HepG2 (cell line): ENCODE results near the gene PSMC3IP. TPM values are rescaled to one million over a fixed set of nuclear protein-coding genes. Genes with fewer than 3 reads are reported as not detected.

ENCODE experiments used
- AGO2 ChIP-seq: fragments of 200-400 bp; formaldehyde crosslinking; optimal IDR thresholded peaks from 2 replicates; pipeline ENCODE3; 2017; ENCODE audit warnings: mild to moderate bottlenecking, low read depth, low read length, moderate library complexity
- FOSL2 ChIP-seq: sonication (generic); formaldehyde crosslinking; IDR thresholded peaks from 2 replicates; pipeline ENCODE4 v1.4.0; 2020; ENCODE audit warnings: missing genetic modification reagents
- GFI1 ChIP-seq: sonication (generic); formaldehyde crosslinking; IDR thresholded peaks from 2 replicates; pipeline ENCODE4 v1.5.0; 2020; ENCODE audit warnings: missing genetic modification reagents, mild to moderate bottlenecking, borderline replicate concordance
- HDAC2 ChIP-seq: sonication (generic); formaldehyde crosslinking; IDR thresholded peaks from 2 replicates; pipeline ENCODE4 v1.4.0; 2020; ENCODE audit warnings: missing genetic modification reagents
- HOXA3 ChIP-seq: sonication (generic); formaldehyde crosslinking; IDR thresholded peaks from 2 replicates; pipeline ENCODE4 v1.5.0; 2020; ENCODE audit warnings: missing genetic modification reagents
- POLR2A ChIP-seq, 2 experiments: IDR thresholded peaks; 2 replicates each; pipeline ENCODE4 v1.6.1; 2011; ENCODE audit warnings: low read depth in 2 of 2, low read length in 2 of 2, mild to moderate bottlenecking in 1 of 2, moderate library complexity in 1 of 2; ENCODE audit not compliant: insufficient read depth in 1 of 2
- RBFOX2 ChIP-seq: fragments of 200-400 bp; formaldehyde crosslinking; IDR thresholded peaks from 2 replicates; pipeline ENCODE4 v1.6.1; 2017; ENCODE audit warnings: low read depth, mild to moderate bottlenecking, low read length
- SKIL ChIP-seq: sonication (generic); formaldehyde crosslinking; IDR thresholded peaks from 2 replicates; pipeline ENCODE4 v1.8.0; 2022; ENCODE audit warnings: missing genetic modification reagents, mild to moderate bottlenecking, moderate library complexity, borderline replicate concordance
- TBX3 ChIP-seq: fragments of 450-650 bp; IDR thresholded peaks from 2 replicates; pipeline ENCODE4 v1.6.1; 2017; ENCODE audit warnings: antibody characterized with exemption, mild to moderate bottlenecking, inconsistent platforms, borderline replicate concordance
- ZMYM4 ChIP-seq: sonication (generic); formaldehyde crosslinking; IDR thresholded peaks from 2 replicates; pipeline ENCODE4 v1.8.1; 2023; ENCODE audit warnings: mild to moderate bottlenecking, missing genetic modification reagents
- ZNF484 ChIP-seq: sonication (generic); formaldehyde crosslinking; IDR thresholded peaks from 2 replicates; pipeline ENCODE4 v1.5.1; 2020; ENCODE audit warnings: mild to moderate bottlenecking, low read depth, missing genetic modification reagents, borderline replicate concordance
- ZNF687 ChIP-seq: sonication (generic); formaldehyde crosslinking; IDR thresholded peaks from 2 replicates; pipeline ENCODE4 v1.5.1; 2020; ENCODE audit warnings: mild to moderate bottlenecking, missing genetic modification reagents, moderate library complexity
- ZNF724P ChIP-seq: sonication (generic); formaldehyde crosslinking; IDR thresholded peaks from 2 replicates; pipeline ENCODE4 v1.8.0; 2022; ENCODE audit warnings: missing genetic modification reagents, borderline replicate concordance
- ZNF891 ChIP-seq: sonication (generic); formaldehyde crosslinking; IDR thresholded peaks from 2 replicates; pipeline ENCODE4 v1.5.0; 2020; ENCODE audit warnings: mild to moderate bottlenecking, missing genetic modification reagents
- ZSCAN21 ChIP-seq: sonication (generic); formaldehyde crosslinking; IDR thresholded peaks from 2 replicates; pipeline ENCODE4 v1.8.0; 2022; ENCODE audit warnings: mild to moderate bottlenecking, missing genetic modification reagents, moderate library complexity, borderline replicate concordance
- ZSCAN25 ChIP-seq: sonication (generic); formaldehyde crosslinking; IDR thresholded peaks from 2 replicates; pipeline ENCODE4 v1.8.0; 2022; ENCODE audit warnings: mild to moderate bottlenecking, missing genetic modification reagents
- ZSCAN31 ChIP-seq: sonication (generic); formaldehyde crosslinking; IDR thresholded peaks from 2 replicates; pipeline ENCODE4 v1.5.0; 2020; ENCODE audit warnings: low read depth, mild to moderate bottlenecking, missing genetic modification reagents
- polyA plus RNA-seq, 8 experiments: library from polyadenylated mRNA; depleted of rRNA in 3 of 8; stranded (reverse) in 7 of 8; unstranded in 1 of 8; fragments of >200 nt; fragmentation: Illumina TruSeq in 4 of 8; extraction: Trizol in 4 of 8; gene quantifications; 2 replicates each; pipeline versions ENCODE4 v1.2.1 to v1.2.3, GENCODE V29; 2011 to 2016; ENCODE audit warnings: low read depth in 4 of 8, missing spikeins in 1 of 8, mixed read lengths in 1 of 8; ENCODE audit not compliant: insufficient read depth in 1 of 8
- total RNA-seq, 5 experiments: library from RNA; depleted of rRNA; stranded (reverse); fragments of >200 nt; fragmentation: Illumina TruSeq; extraction: Trizol; gene quantifications; 2 replicates each; pipeline ENCODE4 v1.2.3, GENCODE V29; 2016; ENCODE audit warnings: low read depth in 1 of 5

Gene PSMC3IP
- total and polyA plus RNA-seq, 2 of the 13 experiments (the other 11 are each of a cell fraction or from before 2014, with no cell fraction given) = 6.5 to 22.4 TPM

GRCh38 chr17:42553161-42553818 is 24.2 kb downstream of the PSMC3IP start (continued):
- TF ChIP-seq ZNF687 (CRISPR knock-in tag) (peak; percentile 51), ZNF891 (CRISPR knock-in tag) (0 out of 2 replicates have a peak, but pooled peaks have one; percentile 37), ZSCAN25 (CRISPR knock-in tag) (no peak), HOXA3 (CRISPR knock-in tag) (peak; percentile 40; the same call in 1 of the 2 replicates), RBFOX2 (peak; percentile 57; the same call in 1 of the 2 replicates), AGO2 (peak; percentile 71), FOSL2 (no peak), ZSCAN31 (CRISPR knock-in tag) (no peak), HDAC2 (CRISPR knock-in tag) (0 out of 2 replicates have a peak, but pooled peaks have one; percentile 6), POLR2A (IDR thresholded peaks at IDR 0.05; ENCODE audit: insufficient read depth in 1 of 2, low read depth in 2 of 2, low read length in 2 of 2) (0 out of 4 replicates have a peak, but pooled peaks of 1 of the 2 experiments have one; percentile 19), TBX3 (no peak), GFI1 (CRISPR knock-in tag) (no peak), SKIL (CRISPR knock-in tag) (0 out of 2 replicates have a peak, but pooled peaks have one; percentile 9), ZNF724P (CRISPR knock-in tag) (no peak), ZMYM4 (CRISPR knock-in tag) (no peak), ZSCAN21 (CRISPR knock-in tag) (0 out of 2 replicates have a peak, but pooled peaks have one; percentile 3), ZNF484 (CRISPR knock-in tag) (no peak)
